Liver (tissue), 9 donors: ENCODE measurements around the gene ZNF423. TPM values are rescaled to one million over a fixed set of nuclear protein-coding genes. Genes with fewer than 3 reads are reported as not detected.

Experiments
- DNase-seq: peaks from one replicate; pipeline ENCODE4 v3.0.0-alpha.2; 2017; ENCODE audit warnings: low spot score
- H3K27ac ChIP-seq, 2 donors: one replicate each; pipeline ENCODE4 v1.7.0; 2013; ENCODE audit warnings: inconsistent platforms in 2 of 2, low read length in 2 of 2, control low read depth in 1 of 2, low read depth in 1 of 2, mild to moderate bottlenecking in 1 of 2
- H3K27me3 ChIP-seq, 4 donors: one replicate each; pipeline versions ENCODE4 v1.6.1 to v1.7.0; 2013; ENCODE audit warnings: low read length in 3 of 4, inconsistent platforms in 1 of 4, mild to moderate bottlenecking in 1 of 4, moderate library complexity in 1 of 4; ENCODE audit not compliant: control insufficient read depth in 4 of 4, insufficient read depth in 4 of 4
- H3K36me3 ChIP-seq, 4 donors: one replicate each; pipeline versions ENCODE4 v1.6.1 to v1.7.0; 2013; ENCODE audit warnings: low read length in 3 of 4, mild to moderate bottlenecking in 3 of 4, low read depth in 1 of 4, moderate library complexity in 1 of 4; ENCODE audit not compliant: control insufficient read depth in 4 of 4, insufficient read depth in 3 of 4
- H3K4me1 ChIP-seq, 4 donors: one replicate each; pipeline versions ENCODE4 v1.6.1 to v1.7.0; 2013; ENCODE audit warnings: low read length in 3 of 4, mild to moderate bottlenecking in 3 of 4, moderate library complexity in 1 of 4; ENCODE audit not compliant: control insufficient read depth in 4 of 4, insufficient read depth in 4 of 4
- H3K4me3 ChIP-seq, 3 donors: one replicate each; pipeline versions ENCODE4 v1.6.1 to v1.7.0; 2013; ENCODE audit warnings: low read length in 3 of 3, control low read depth in 1 of 3, low read depth in 1 of 3, mild to moderate bottlenecking in 1 of 3
- H3K9ac ChIP-seq, 2 donors: one replicate each; pipeline ENCODE4 v1.7.0; 2013; ENCODE audit warnings: low read length in 2 of 2, mild to moderate bottlenecking in 2 of 2, moderate library complexity in 2 of 2, control low read depth in 1 of 2, low read depth in 1 of 2
- H3K9me3 ChIP-seq, 4 donors: one replicate each; pipeline versions ENCODE4 v1.6.1 to v1.7.0; 2013; ENCODE audit warnings: low read length in 3 of 4; ENCODE audit not compliant: control insufficient read depth in 4 of 4
- EGR1 ChIP-seq, 2 donors: IDR thresholded peaks; 2 replicates each; pipeline ENCODE4 v1.6.1; 2016 to 2018; ENCODE audit warnings: antibody characterized with exemption in 2 of 2, low read depth in 2 of 2
- FOXA1 ChIP-seq: IDR thresholded peaks from 2 replicates; pipeline ENCODE4 v1.6.1; 2016; ENCODE audit warnings: antibody characterized with exemption
- GABPA ChIP-seq, 2 donors: IDR thresholded peaks in 1 of 2; conservative IDR thresholded peaks in 1 of 2; 2 replicates each; pipeline ENCODE4 v1.6.1; 2016; ENCODE audit warnings: antibody characterized with exemption in 2 of 2, mild to moderate bottlenecking in 1 of 2, moderate library complexity in 1 of 2
- MAX ChIP-seq: IDR thresholded peaks from 2 replicates; pipeline ENCODE4 v1.6.1; 2016; ENCODE audit warnings: antibody characterized with exemption
- NR2F2 ChIP-seq: IDR thresholded peaks from 2 replicates; pipeline ENCODE4 v1.6.1; 2016; ENCODE audit warnings: antibody characterized with exemption
- RAD21 ChIP-seq, 2 donors: IDR thresholded peaks; 2 replicates each; pipeline ENCODE4 v1.6.1; 2016; ENCODE audit warnings: antibody characterized with exemption in 2 of 2, mild to moderate bottlenecking in 2 of 2
- REST ChIP-seq: IDR thresholded peaks from 2 replicates; pipeline ENCODE4 v1.6.1; 2016; ENCODE audit warnings: antibody characterized with exemption, mild to moderate bottlenecking
- SP1 ChIP-seq: IDR thresholded peaks from 2 replicates; pipeline ENCODE4 v1.6.1; 2018; ENCODE audit warnings: antibody characterized with exemption, mild to moderate bottlenecking
- TAF1 ChIP-seq: conservative IDR thresholded peaks from 2 replicates; pipeline ENCODE4 v1.6.1; 2016; ENCODE audit warnings: antibody characterized with exemption, mild to moderate bottlenecking
- YY1 ChIP-seq: IDR thresholded peaks from 2 replicates; pipeline ENCODE4 v1.6.1; 2016; ENCODE audit warnings: antibody characterized with exemption, mild to moderate bottlenecking
- WGBS: extraction: QIAGEN DNeasy Blood & Tissue Kit; methylation state at CpG from one replicate; pipeline ENCODE4 v1.1.7; 2013; 5-methylcytosine and 5-hydroxymethylcytosine counted together
- polyA plus RNA-seq, 2 donors: library from polyadenylated mRNA; stranded (reverse) in 1 of 2; unstranded in 1 of 2; fragments of 200-250 nt in 1 of 2; fragments of >200 nt in 1 of 2; fragmentation: Nextera tagmentation in 1 of 2; extraction: Ambion mirVana in 1 of 2; gene quantifications; one replicate each; pipeline versions ENCODE4 v1.2.1 to v1.2.3, GENCODE V29; 2013 to 2015
- total RNA-seq, 2 donors: library from RNA; depleted of rRNA; stranded (reverse); fragments of >200 nt; gene quantifications; one replicate each; pipeline ENCODE4 v1.2.3, GENCODE V29; 2014
- TF ChIP-seq, protein P1 (sequence below): IDR thresholded peaks from 2 replicates; pipeline ENCODE4 v1.6.1; 2016; ENCODE audit warnings: antibody characterized with exemption
- TF ChIP-seq, protein P2 (sequence below): IDR thresholded peaks from 2 replicates; pipeline ENCODE4 v1.6.1; 2016; ENCODE audit warnings: antibody characterized with exemption
- donor health status: healthy.
- donor health status: healthy.
- donor health status: healthy.
- donor health status: healthy.
- donor health status: healthy.

ZNF423 gene
- total and polyA plus RNA-seq, 4 donors = 0.24 to 1.6 (median 0.39) TPM

- Histone ChIP-seq H3K27me3 (no peaks in the 10 kb centered on the region), H3K27ac (no peak overlapping the region), H3K9ac (no peak overlapping the region), H3K4me1 (no peaks in the 10 kb centered on the region), H3K4me3 (no peak overlapping the region), H3K9me3 (no peaks in the 10 kb centered on the region), H3K36me3 (no peaks in the 10 kb centered on the region)
- no peak for DNase-seq
- TF ChIP-seq REST = no peak
- no peak for TF ChIP-seq FOXA1
- TF ChIP-seq MAX = no peak
- no peak for TF ChIP-seq SP1
- TF ChIP-seq, protein P1, sequence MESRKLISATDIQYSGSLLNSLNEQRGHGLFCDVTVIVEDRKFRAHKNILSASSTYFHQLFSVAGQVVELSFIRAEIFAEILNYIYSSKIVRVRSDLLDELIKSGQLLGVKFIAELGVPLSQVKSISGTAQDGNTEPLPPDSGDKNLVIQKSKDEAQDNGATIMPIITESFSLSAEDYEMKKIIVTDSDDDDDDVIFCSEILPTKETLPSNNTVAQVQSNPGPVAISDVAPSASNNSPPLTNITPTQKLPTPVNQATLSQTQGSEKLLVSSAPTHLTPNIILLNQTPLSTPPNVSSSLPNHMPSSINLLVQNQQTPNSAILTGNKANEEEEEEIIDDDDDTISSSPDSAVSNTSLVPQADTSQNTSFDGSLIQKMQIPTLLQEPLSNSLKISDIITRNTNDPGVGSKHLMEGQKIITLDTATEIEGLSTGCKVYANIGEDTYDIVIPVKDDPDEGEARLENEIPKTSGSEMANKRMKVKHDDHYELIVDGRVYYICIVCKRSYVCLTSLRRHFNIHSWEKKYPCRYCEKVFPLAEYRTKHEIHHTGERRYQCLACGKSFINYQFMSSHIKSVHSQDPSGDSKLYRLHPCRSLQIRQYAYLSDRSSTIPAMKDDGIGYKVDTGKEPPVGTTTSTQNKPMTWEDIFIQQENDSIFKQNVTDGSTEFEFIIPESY = no peak
- TF ChIP-seq, protein P2, sequence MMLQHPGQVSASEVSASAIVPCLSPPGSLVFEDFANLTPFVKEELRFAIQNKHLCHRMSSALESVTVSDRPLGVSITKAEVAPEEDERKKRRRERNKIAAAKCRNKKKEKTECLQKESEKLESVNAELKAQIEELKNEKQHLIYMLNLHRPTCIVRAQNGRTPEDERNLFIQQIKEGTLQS = no peak
- TF ChIP-seq EGR1 (IDR thresholded peaks at IDR 0.05; ENCODE audit: low read depth in 2 of 2) = no peak
- no peak for TF ChIP-seq NR2F2
- 94% methylated on average over 17 of the region's 17 CpGs for WGBS
Observed at GRCh38 chr16:49622421-49623402, 233.2 kb downstream of the ZNF423 start.

GRCh38 chr16:49622084-49622390 lies 233.9 kb downstream of the ZNF423 start:
- no peak overlapping the region for H3K4me3 ChIP-seq
- H3K9me3 ChIP-seq = no peaks in the 10 kb centered on the region
- TF ChIP-seq RAD21 (IDR thresholded peaks at IDR 0.05) (no peak), TAF1 (no peak), YY1 (no peak), EGR1 (IDR thresholded peaks at IDR 0.05; ENCODE audit: low read depth in 2 of 2) (no peak), GABPA (IDR thresholded peaks at IDR 0.05 in 1 of 2, conservative IDR thresholded peaks at IDR 0.05 in 1 of 2) (no peak), NR2F2 (no peak), REST (no peak)
- TF ChIP-seq, protein P2 = no peak
- H3K9ac ChIP-seq = no peak overlapping the region
- no peaks in the 10 kb centered on the region for H3K27me3 ChIP-seq
- H3K27ac ChIP-seq = no peak overlapping the region
- no peaks in the 10 kb centered on the region for H3K36me3 ChIP-seq
- WGBS = 91% methylated on average over 4 of the region's 4 CpGs
- DNase-seq = no peak
- no peaks in the 10 kb centered on the region for H3K4me1 ChIP-seq
